CD14-positive monocyte (primary cell): ENCODE measurements around the gene SLC35F3. TPM values are rescaled to one million over a fixed set of nuclear protein-coding genes. Genes with fewer than 3 reads are reported as not detected.

Experiments used
- DNase-seq, 3 donors: peaks; one replicate each; pipeline ENCODE4 v3.0.0-alpha.2; 2011 to 2022
- H2AFZ ChIP-seq: 2 replicates; pipeline ENCODE4 v1.6.0; 2012; ENCODE audit warnings: mild to moderate bottlenecking, low read depth, low read length, inconsistent platforms; ENCODE audit not compliant: insufficient read depth, poor library complexity, severe bottlenecking
- H3K27ac ChIP-seq, 2 donors: 1 replicate in 1 of 2; 2 replicates in 1 of 2; pipeline ENCODE4 v1.5.1; 2012 to 2013; ENCODE audit warnings: low read length in 2 of 2, control low read depth in 1 of 2, inconsistent platforms in 1 of 2, low read depth in 1 of 2, mild to moderate bottlenecking in 1 of 2
- H3K27me3 ChIP-seq, 2 donors: one replicate each; pipeline versions ENCODE4 v1.6.0 to v1.6.1; 2011 to 2013; ENCODE audit warnings: low read length in 2 of 2; ENCODE audit not compliant: control insufficient read depth in 2 of 2, insufficient read depth in 2 of 2
- H3K36me3 ChIP-seq, 2 donors: replicated peaks in 1 of 2; 1 replicate in 1 of 2; 2 replicates in 1 of 2; pipeline versions ENCODE4 v1.5.1 to v1.6.1; 2012 to 2013; ENCODE audit warnings: low read length in 2 of 2, control low read depth in 1 of 2, inconsistent platforms in 1 of 2, mild to moderate bottlenecking in 1 of 2; ENCODE audit not compliant: insufficient read depth in 2 of 2, control insufficient read depth in 1 of 2
- H3K4me1 ChIP-seq, 2 donors: 1 replicate in 1 of 2; 2 replicates in 1 of 2; pipeline versions ENCODE4 v1.5.1 to v1.6.1; 2012 to 2013; ENCODE audit warnings: low read length in 2 of 2, control low read depth in 1 of 2, inconsistent platforms in 1 of 2, mild to moderate bottlenecking in 1 of 2, moderate library complexity in 1 of 2; ENCODE audit not compliant: insufficient read depth in 2 of 2, control insufficient read depth in 1 of 2
- H3K4me2 ChIP-seq: replicated peaks from 2 replicates; pipeline ENCODE3; 2012; ENCODE audit warnings: low read length, moderate library complexity, mild to moderate bottlenecking; ENCODE audit not compliant: poor library complexity, severe bottlenecking; ENCODE audit errors: extremely low read depth
- H3K4me3 ChIP-seq, 3 experiments: fragments of 200-600 bp in 1 of 3; sonication (generic) in 1 of 3; replicated peaks in 1 of 3; 1 replicate in 2 of 3; 2 replicates in 1 of 3; pipeline ENCODE4 v1.5.1; 2011 to 2013; ENCODE audit warnings: low read length in 3 of 3, mild to moderate bottlenecking in 3 of 3, control low read depth in 2 of 3, low read depth in 2 of 3, inconsistent platforms in 1 of 3, moderate library complexity in 1 of 3
- H3K79me2 ChIP-seq: 2 replicates; pipeline ENCODE4 v1.6.0; 2012; ENCODE audit warnings: mild to moderate bottlenecking, control low read depth, inconsistent platforms, low read length, moderate library complexity; ENCODE audit not compliant: insufficient read depth
- H3K9ac ChIP-seq: 2 replicates; pipeline ENCODE4 v1.6.0; 2017; ENCODE audit warnings: low read length, mild to moderate bottlenecking; ENCODE audit not compliant: insufficient read depth, poor library complexity, severe bottlenecking
- H3K9me3 ChIP-seq, 2 donors: replicated peaks in 1 of 2; 1 replicate in 1 of 2; 2 replicates in 1 of 2; pipeline versions ENCODE4 v1.5.1 to v1.6.1; 2012 to 2013; ENCODE audit warnings: low read length in 2 of 2, control low read depth in 1 of 2; ENCODE audit not compliant: control insufficient read depth in 1 of 2, insufficient read depth in 1 of 2
- H4K20me1 ChIP-seq: 2 replicates; pipeline ENCODE4 v1.6.0; 2012; ENCODE audit warnings: mild to moderate bottlenecking, low read length, control low read depth, moderate library complexity; ENCODE audit not compliant: insufficient read depth
- H3K27ac Mint-ChIP-seq, 7 donors: one replicate each; pipeline ENCODE4 v1.8.0; 2020; ENCODE audit warnings: mild to moderate bottlenecking in 7 of 7, mixed read lengths in 7 of 7, moderate library complexity in 6 of 7, inconsistent platforms in 2 of 7
- H3K27me3 Mint-ChIP-seq, 3 donors: one replicate each; pipeline ENCODE4 v1.8.0; 2021 to 2022; ENCODE audit warnings: low read depth in 3 of 3, mild to moderate bottlenecking in 3 of 3, mixed read lengths in 3 of 3, moderate library complexity in 3 of 3, inconsistent platforms in 1 of 3
- H3K36me3 Mint-ChIP-seq, 2 donors: one replicate each; pipeline ENCODE4 v1.8.0; 2020; ENCODE audit warnings: mixed read lengths in 2 of 2, inconsistent platforms in 1 of 2, mild to moderate bottlenecking in 1 of 2
- H3K4me1 Mint-ChIP-seq: one replicate; pipeline ENCODE4 v1.8.0; 2020; ENCODE audit warnings: mild to moderate bottlenecking, mixed read lengths
- H3K4me3 Mint-ChIP-seq, 2 donors: one replicate each; pipeline ENCODE4 v1.8.0; 2020; ENCODE audit warnings: mild to moderate bottlenecking in 2 of 2, mixed read lengths in 2 of 2, moderate library complexity in 1 of 2
- H3K9me3 Mint-ChIP-seq, 7 donors: one replicate each; pipeline ENCODE4 v1.8.0; 2020 to 2022; ENCODE audit warnings: mixed read lengths in 7 of 7, mild to moderate bottlenecking in 6 of 7, moderate library complexity in 6 of 7, inconsistent platforms in 2 of 7
- WGBS: methylation state at CpG from one replicate; pipeline ENCODE4 v1.1.5; 2013; ENCODE audit warnings: missing lambda C conversion rate; ENCODE audit not compliant: insufficient coverage; 5-methylcytosine and 5-hydroxymethylcytosine counted together
- intact Hi-C, 2 donors: fragments of 100-400 bp; cut with micrococcal nuclease; formaldehyde crosslinking; loops; one replicate each; pipeline versions ENCODE4 v1.15.0 to v1.15.1; 2023
- polyA plus RNA-seq, 3 donors: library from polyadenylated mRNA; depleted of rRNA in 1 of 3; unstranded in 2 of 3; stranded (reverse) in 1 of 3; fragments of 300-500 nt in 2 of 3; fragments of >200 nt in 1 of 3; fragmentation: Illumina TruSeq in 2 of 3; gene quantifications; 1 replicate in 2 of 3; 2 replicates in 1 of 3; pipeline ENCODE4 v1.2.3, GENCODE V29; 2012 to 2021
- TF ChIP-seq, protein P1 (sequence below): fragments of 200-600 bp; IDR thresholded peaks from one replicate; pipeline ENCODE4 v1.8.0; 2022; ENCODE audit warnings: antibody characterized with exemption, mild to moderate bottlenecking

Gene SLC35F3
- polyA plus RNA-seq, 3 donors: 0.17 to 0.78 TPM; not detected in 1

DNA sequence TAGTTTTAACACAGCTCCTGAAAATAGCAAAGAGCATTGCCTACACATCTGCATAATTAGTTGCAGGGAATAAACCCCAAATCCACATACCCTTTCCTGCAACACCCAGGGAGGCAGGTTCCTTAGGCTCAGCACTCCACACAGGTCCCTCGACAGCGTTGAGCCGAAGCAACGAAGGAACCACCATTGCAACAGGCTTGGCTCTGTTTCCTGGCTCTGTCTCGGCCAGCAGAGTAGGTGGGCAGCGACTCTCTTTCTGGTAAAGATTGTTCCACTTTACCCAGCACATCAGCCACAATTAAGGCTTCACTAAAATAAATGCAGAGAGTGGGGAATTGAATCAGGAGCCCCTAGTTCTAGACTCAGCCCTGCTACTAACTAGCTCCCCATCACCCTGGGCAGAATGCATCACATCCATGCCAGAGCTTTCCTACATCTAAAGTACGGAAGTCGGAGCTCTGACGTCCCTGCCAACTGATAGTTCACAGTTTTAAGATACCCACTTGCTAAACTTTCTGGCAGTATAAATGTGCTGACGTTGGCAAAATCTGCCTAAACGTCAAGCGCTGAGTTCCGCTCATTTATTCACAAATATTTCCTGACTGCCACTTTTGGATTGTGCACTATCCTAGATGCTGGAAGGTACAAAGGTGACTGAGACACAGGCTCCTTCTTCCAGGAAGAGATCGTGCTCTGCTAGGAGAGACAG lies 389.8 kb downstream of the SLC35F3 start:
- Histone ChIP-seq H4K20me1 (no peaks in the 10 kb centered on the region), H3K9ac (no peak overlapping the region), H3K4me3 (no peak overlapping the region), H3K9me3 (peaks cover 0 to 4% of the 10 kb centered on the region in 2 donors), H3K79me2 (no peaks in the 10 kb centered on the region), H3K36me3 (no peaks in the 10 kb centered on the region), H2AFZ (no peak overlapping the region), H3K4me1 (no peaks in the 10 kb centered on the region), H3K27me3 (peaks cover 0 to 4% of the 10 kb centered on the region in 2 donors), H3K4me2 (no peak overlapping the region), H3K27ac (no peak overlapping the region)
- H3K27me3 Mint-ChIP-seq: peaks cover 6 to 15% (median 6%) of the 10 kb centered on the region in 3 donors
- H3K27ac Mint-ChIP-seq: peak overlapping the region in 1 of 7 donors; percentile 15
- H3K4me3 Mint-ChIP-seq: no peak overlapping the region
- H3K9me3 Mint-ChIP-seq: peaks cover 3 to 14% (median 9%) of the 10 kb centered on the region in 7 donors
- TF ChIP-seq, protein P1, sequence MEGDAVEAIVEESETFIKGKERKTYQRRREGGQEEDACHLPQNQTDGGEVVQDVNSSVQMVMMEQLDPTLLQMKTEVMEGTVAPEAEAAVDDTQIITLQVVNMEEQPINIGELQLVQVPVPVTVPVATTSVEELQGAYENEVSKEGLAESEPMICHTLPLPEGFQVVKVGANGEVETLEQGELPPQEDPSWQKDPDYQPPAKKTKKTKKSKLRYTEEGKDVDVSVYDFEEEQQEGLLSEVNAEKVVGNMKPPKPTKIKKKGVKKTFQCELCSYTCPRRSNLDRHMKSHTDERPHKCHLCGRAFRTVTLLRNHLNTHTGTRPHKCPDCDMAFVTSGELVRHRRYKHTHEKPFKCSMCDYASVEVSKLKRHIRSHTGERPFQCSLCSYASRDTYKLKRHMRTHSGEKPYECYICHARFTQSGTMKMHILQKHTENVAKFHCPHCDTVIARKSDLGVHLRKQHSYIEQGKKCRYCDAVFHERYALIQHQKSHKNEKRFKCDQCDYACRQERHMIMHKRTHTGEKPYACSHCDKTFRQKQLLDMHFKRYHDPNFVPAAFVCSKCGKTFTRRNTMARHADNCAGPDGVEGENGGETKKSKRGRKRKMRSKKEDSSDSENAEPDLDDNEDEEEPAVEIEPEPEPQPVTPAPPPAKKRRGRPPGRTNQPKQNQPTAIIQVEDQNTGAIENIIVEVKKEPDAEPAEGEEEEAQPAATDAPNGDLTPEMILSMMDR: no peak
- H3K36me3 Mint-ChIP-seq: no peaks in the 10 kb centered on the region
- DNase-seq: no peak
- 88% methylated on average over 4 of the region's 14 CpGs for WGBS
- H3K4me1 Mint-ChIP-seq: no peaks in the 10 kb centered on the region
- intact Hi-C loops: no loop called here

DNA sequence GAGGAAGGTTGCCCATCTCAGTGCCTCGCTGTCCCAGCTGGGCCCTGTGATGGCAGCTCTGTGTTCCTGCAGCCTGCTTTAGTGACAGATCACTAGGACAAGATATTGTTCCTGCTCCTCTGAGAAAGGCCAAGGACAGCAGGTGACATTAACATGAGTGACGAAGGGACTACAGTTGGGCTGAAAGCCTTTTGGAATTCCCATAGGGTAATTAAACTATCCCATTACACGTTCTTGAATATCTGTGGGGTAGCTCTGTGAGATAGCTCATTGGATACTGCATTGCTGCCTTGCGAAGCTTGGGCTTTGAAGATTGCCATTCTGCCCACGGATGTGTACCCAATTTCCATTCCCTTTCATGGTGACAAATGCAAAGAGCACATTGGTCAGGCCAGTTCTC lies 390.6 kb downstream of the SLC35F3 start:
- peaks cover under 1 to 14% (median 3%) of the 10 kb centered on the region in 7 donors for H3K9me3 Mint-ChIP-seq
- no peaks in the 10 kb centered on the region for H3K79me2 ChIP-seq
- no peaks in the 10 kb centered on the region for H4K20me1 ChIP-seq
- H3K36me3 ChIP-seq: no peaks in the 10 kb centered on the region
- no peak for DNase-seq
- peaks cover 0 to 4% of the 10 kb centered on the region in 2 donors for H3K9me3 ChIP-seq
- WGBS: 87% methylated on average over 3 of the region's 5 CpGs
- H3K4me3 ChIP-seq: no peak overlapping the region
- H3K27me3 ChIP-seq: peaks cover 0 to 4% of the 10 kb centered on the region in 2 donors
- no peaks in the 10 kb centered on the region for H3K4me1 Mint-ChIP-seq
- no peak overlapping the region for H3K9ac ChIP-seq
- no peak overlapping the region for H3K4me3 Mint-ChIP-seq
- TF ChIP-seq, protein P1: no peak
- H3K27ac Mint-ChIP-seq: no peak overlapping the region
- no peak overlapping the region for H3K4me2 ChIP-seq
- no peak overlapping the region for H3K27ac ChIP-seq
- peaks cover 5 to 14% (median 6%) of the 10 kb centered on the region in 3 donors for H3K27me3 Mint-ChIP-seq
- no peaks in the 10 kb centered on the region for H3K4me1 ChIP-seq
- intact Hi-C loops: no loop called here
- no peak overlapping the region for H2AFZ ChIP-seq
- no peaks in the 10 kb centered on the region for H3K36me3 Mint-ChIP-seq
